Uterus (tissue), 2 donors: ENCODE measurements around the gene CASK.

Source experiments
- CTCF ChIP-seq, 4 experiments: fragments of 200-600 bp in 2 of 4; fragments of 450-650 bp in 2 of 4; sonication (generic) in 2 of 4; IDR thresholded peaks; one replicate each; pipeline ENCODE4 v1.5.1; 2016 to 2019; ENCODE audit warnings: antibody characterized with exemption in 4 of 4, mild to moderate bottlenecking in 2 of 4, moderate library complexity in 1 of 4
- POLR2A ChIP-seq, 2 donors: fragments of 450-650 bp; IDR thresholded peaks; one replicate each; pipeline ENCODE4 v1.6.1; 2016; ENCODE audit warnings: antibody characterized with exemption in 2 of 2, mild to moderate bottlenecking in 1 of 2, moderate library complexity in 1 of 2

GRCh38 chrX:41932885-41933284 is 9.5 kb upstream of the CASK start:
- TF ChIP-seq CTCF (IDR thresholded peaks at IDR 0.05) (no peak), POLR2A (IDR thresholded peaks at IDR 0.05) (no peak)
